Dermis microvascular lymphatic vessel endothelial cell (primary cell): ENCODE results near the gene ENPP5. TPM values are rescaled to one million over a fixed set of nuclear protein-coding genes. Genes with fewer than 3 reads are reported as not detected.

Source experiments
- total RNA-seq: library from RNA; depleted of rRNA; stranded (reverse); fragments of >200 nt; gene quantifications from 2 replicates; pipeline ENCODE4 v1.2.1, GENCODE V29; 2014

The ENPP5 gene
- total RNA-seq, 1 donor from 2014 or later = under 0.01 TPM

Other genes with a start within 250 kb of the ENPP5 start
- gene CLIC5, start 155.1 kb downstream of the ENPP5 start, total RNA-seq = under 0.01 TPM in 2 replicates
- 1.4 TPM in 2 replicates for gene ENPP4, start 41.0 kb downstream of the ENPP5 start, total RNA-seq